SU-DHL-6 (cell line): ENCODE measurements around the gene HGFAC.

Experiments used
- H2AFZ ChIP-seq: fragments of 200-600 bp; sonication (generic); 2 replicates; pipeline ENCODE4 v1.6.1; 2014; ENCODE audit warnings: low read depth, mild to moderate bottlenecking, moderate library complexity, mixed read lengths, antibody characterized with exemption, low read length; ENCODE audit not compliant: severe bottlenecking
- H3F3A ChIP-seq: fragments of 200-600 bp; shearing (Covaris generic); 2 replicates; pipeline ENCODE4 v1.6.0; 2016; ENCODE audit warnings: antibody characterized with exemption, mild to moderate bottlenecking; ENCODE audit not compliant: insufficient read depth
- H3K27ac ChIP-seq: fragments of 200-600 bp; sonication (generic); 2 replicates; pipeline ENCODE4 v1.5.1; 2016; ENCODE audit warnings: low read depth, mild to moderate bottlenecking, low read length, moderate library complexity, mixed read lengths
- H3K27me3 ChIP-seq: fragments of 200-600 bp; sonication (generic), shearing (Covaris generic); 2 replicates; pipeline ENCODE4 v1.6.0; 2014; ENCODE audit warnings: mild to moderate bottlenecking, low read length
- H3K36me3 ChIP-seq: fragments of 200-600 bp; sonication (generic); 2 replicates; pipeline ENCODE4 v1.6.1; 2014; ENCODE audit warnings: mild to moderate bottlenecking, low read length, mixed read lengths
- H3K4me2 ChIP-seq: fragments of 300-600, 200-600 bp; shearing (Covaris generic), sonication (generic); 2 replicates; pipeline ENCODE4 v1.6.0; 2014; ENCODE audit warnings: low read length, low read depth, mild to moderate bottlenecking; ENCODE audit not compliant: poor library complexity, severe bottlenecking
- H3K4me3 ChIP-seq: fragments of 200-600 bp; sonication (generic); 2 replicates; pipeline ENCODE4 v1.5.1; 2014; ENCODE audit warnings: antibody characterized with exemption, low read length, mild to moderate bottlenecking, mixed read lengths; ENCODE audit not compliant: insufficient read depth, poor library complexity, severe bottlenecking
- H3K79me2 ChIP-seq: fragments of 200-600 bp; sonication (generic); 2 replicates; pipeline ENCODE4 v1.6.1; 2014; ENCODE audit warnings: mild to moderate bottlenecking, low read length, moderate library complexity; ENCODE audit not compliant: insufficient read depth
- H3K9ac ChIP-seq: fragments of 200-600 bp; sonication (generic); 2 replicates; pipeline ENCODE4 v1.7.0; 2014; ENCODE audit warnings: mild to moderate bottlenecking, low read length
- H3K9me2 ChIP-seq: fragments of 200-600 bp; sonication (generic); replicated peaks from 2 replicates; pipeline ENCODE4 v1.6.1; 2014; ENCODE audit warnings: low read length; ENCODE audit not compliant: insufficient read depth
- H3K9me3 ChIP-seq: fragments of 200-600 bp; sonication (generic); 2 replicates; pipeline ENCODE4 v1.6.1; 2014; ENCODE audit warnings: low read length, mixed read lengths; ENCODE audit not compliant: insufficient read depth
- H4K20me1 ChIP-seq: fragments of 200-600 bp; sonication (generic); 2 replicates; pipeline ENCODE4 v1.6.1; 2014; ENCODE audit warnings: low read depth, mild to moderate bottlenecking, antibody characterized with exemption, low read length, moderate library complexity, mixed read lengths
- CTCF ChIP-seq: fragments of 200-600 bp; sonication (generic); IDR thresholded peaks from one replicate; pipeline ENCODE4 v1.5.1; 2017; ENCODE audit warnings: antibody characterized with exemption, mild to moderate bottlenecking, low read length, moderate library complexity; ENCODE audit not compliant: insufficient read depth, poor library complexity, severe bottlenecking
- EZH2phosphoT487 ChIP-seq: fragments of 200-600 bp; sonication (generic), shearing (Covaris generic); conservative IDR thresholded peaks from 2 replicates; pipeline ENCODE4 v1.6.1; 2018; ENCODE audit warnings: mild to moderate bottlenecking, antibody characterized with exemption, low read length, moderate library complexity, mixed read lengths

Gene HGFAC

GRCh38 chr4:3412257-3413020 lies 29.3 kb upstream of the HGFAC start:
- H3K4me3 ChIP-seq: no peak overlapping the region
- no peak overlapping the region for H3K27ac ChIP-seq
- H3K27me3 ChIP-seq: no peaks in the 10 kb centered on the region
- H3K4me2 ChIP-seq: no peak overlapping the region
- no peaks in the 10 kb centered on the region for H3K9me2 ChIP-seq
- H3K9me3 ChIP-seq: no peaks in the 10 kb centered on the region
- TF ChIP-seq EZH2phosphoT487: no peak
- TF ChIP-seq CTCF: no peak
- H4K20me1 ChIP-seq: no peaks in the 10 kb centered on the region
- no peaks in the 10 kb centered on the region for H3F3A ChIP-seq
- no peaks in the 10 kb centered on the region for H3K36me3 ChIP-seq
- no peak overlapping the region for H2AFZ ChIP-seq
- H3K79me2 ChIP-seq: no peaks in the 10 kb centered on the region
- no peak overlapping the region for H3K9ac ChIP-seq

DNA sequence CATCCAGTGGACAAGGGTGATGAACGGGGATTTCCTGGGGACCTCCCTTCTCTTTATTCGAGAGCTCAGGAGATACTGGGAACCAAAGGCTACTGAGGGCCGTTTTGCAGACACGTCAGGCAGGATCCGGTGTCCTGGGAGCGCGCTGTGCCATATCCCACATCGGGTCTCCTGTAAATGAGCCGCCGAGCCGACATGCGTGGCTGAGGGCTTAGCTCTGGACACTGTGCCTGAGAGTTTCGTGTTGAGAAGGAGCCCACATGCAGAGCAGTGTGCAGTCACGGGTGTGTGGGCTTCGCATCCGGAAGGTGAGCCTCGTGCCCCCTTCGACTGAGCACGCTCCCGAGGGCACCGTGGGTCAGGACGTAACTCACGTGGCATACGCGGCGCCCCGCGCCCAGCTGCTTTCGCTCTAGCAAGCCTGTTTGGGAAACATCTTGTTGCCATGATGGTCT lies 28.5 kb upstream of the HGFAC start:
- no peaks in the 10 kb centered on the region for H3K27me3 ChIP-seq
- no peak overlapping the region for H2AFZ ChIP-seq
- H3K9me2 ChIP-seq: no peaks in the 10 kb centered on the region
- H3F3A ChIP-seq: no peaks in the 10 kb centered on the region
- no peaks in the 10 kb centered on the region for H3K9me3 ChIP-seq
- no peaks in the 10 kb centered on the region for H4K20me1 ChIP-seq
- no peaks in the 10 kb centered on the region for H3K36me3 ChIP-seq
- H3K79me2 ChIP-seq: no peaks in the 10 kb centered on the region
- no peak overlapping the region for H3K27ac ChIP-seq
- TF ChIP-seq EZH2phosphoT487: no peak
- TF ChIP-seq CTCF: no peak
- no peak overlapping the region for H3K9ac ChIP-seq
- H3K4me3 ChIP-seq: no peak overlapping the region
- H3K4me2 ChIP-seq: no peak overlapping the region

- Histone ChIP-seq H2AFZ (no peak overlapping the region), H3K27me3 (no peaks in the 10 kb centered on the region), H3K4me3 (no peak overlapping the region), H3K9me2 (no peaks in the 10 kb centered on the region), H3K4me2 (no peak overlapping the region), H3K27ac (no peak overlapping the region), H3K79me2 (no peaks in the 10 kb centered on the region), H4K20me1 (no peaks in the 10 kb centered on the region), H3K36me3 (no peaks in the 10 kb centered on the region), H3K9me3 (no peaks in the 10 kb centered on the region), H3K9ac (no peak overlapping the region), H3F3A (no peaks in the 10 kb centered on the region)
- TF ChIP-seq EZH2phosphoT487 (no peak), CTCF (no peak)
Measured at GRCh38 chr4:3413675-3414420, 27.9 kb upstream of the HGFAC start.
